ENCODE results near the gene HOATZ. TPM values are rescaled to one million over a fixed set of nuclear protein-coding genes. Genes with fewer than 3 reads are reported as not detected.

Gene HOATZ
- polyA plus RNA-seq, 1 experiment: not detected

GRCh38 chr11:111474432-111474831 is 40.1 kb upstream of the HOATZ start:
- Histone ChIP-seq H3K27me3 (ENCODE audit: control insufficient read depth, insufficient read depth, low read length) (no peaks in the 10 kb centered on the region), H3K36me3 (ENCODE audit: control insufficient read depth, insufficient read depth, low read length) (no peaks in the 10 kb centered on the region), H3K4me3 (ENCODE audit: low read depth, low read length) (no peak overlapping the region)
- POLR2A ChIA-PET: no interaction called here
- CTCF ChIA-PET: no interaction called here
- TF ChIP-seq CTCF (IDR thresholded peaks at IDR 0.05; ENCODE audit: insufficient read depth, low read depth, low read length): no peak
- no peak for DNase-seq (ENCODE audit: low read depth)

GRCh38 chr11:111476366-111476765 is 38.2 kb upstream of the HOATZ start:
- CTCF ChIA-PET: interaction anchor here (1.2 to 2.4 kb wide), 3 partner anchors 9 to 86 kb away, joined by 3 to 11 read pairs (median 4); no protein-coding TSS in a partner anchor
- no peak for TF ChIP-seq CTCF (IDR thresholded peaks at IDR 0.05; ENCODE audit: insufficient read depth, low read depth, low read length)
- POLR2A ChIA-PET: no interaction called here

GRCh38 chr11:111476956-111477355 is 37.6 kb upstream of the HOATZ start:
- POLR2A ChIA-PET: no interaction called here
- no peak for TF ChIP-seq CTCF (IDR thresholded peaks at IDR 0.05; ENCODE audit: insufficient read depth, low read depth, low read length)
- no peak for DNase-seq (ENCODE audit: low read depth)
- H3K4me3 ChIP-seq (ENCODE audit: low read depth, low read length): no peak overlapping the region
- no peaks in the 10 kb centered on the region for H3K36me3 ChIP-seq (ENCODE audit: control insufficient read depth, insufficient read depth, low read length)
- CTCF ChIA-PET: interaction anchor here (1.2 to 2.4 kb wide), 3 partner anchors 9 to 85 kb away, joined by 3 to 11 read pairs (median 4); no protein-coding TSS in a partner anchor
- H3K27me3 ChIP-seq (ENCODE audit: control insufficient read depth, insufficient read depth, low read length): no peaks in the 10 kb centered on the region

More at GRCh38 chr11:111476366-111476765, 38.2 kb upstream of the HOATZ start:
- Histone ChIP-seq H3K27me3 (ENCODE audit: control insufficient read depth, insufficient read depth, low read length) (no peaks in the 10 kb centered on the region), H3K36me3 (ENCODE audit: control insufficient read depth, insufficient read depth, low read length) (no peaks in the 10 kb centered on the region), H3K4me3 (ENCODE audit: low read depth, low read length) (no peak overlapping the region)
- DNase-seq (ENCODE audit: low read depth): no peak

GRCh38 chr11:111477898-111478297 is 36.7 kb upstream of the HOATZ start:
- Histone ChIP-seq H3K27me3 (ENCODE audit: control insufficient read depth, insufficient read depth, low read length) (no peaks in the 10 kb centered on the region), H3K36me3 (ENCODE audit: control insufficient read depth, insufficient read depth, low read length) (no peaks in the 10 kb centered on the region), H3K4me3 (ENCODE audit: low read depth, low read length) (no peak overlapping the region)
- no peak for DNase-seq (ENCODE audit: low read depth)
- TF ChIP-seq CTCF (IDR thresholded peaks at IDR 0.05; ENCODE audit: insufficient read depth, low read depth, low read length): no peak
- CTCF ChIA-PET: interaction anchor here (1.5 kb wide), 1 partner anchor 13 kb away, joined by 6 read pairs; no protein-coding TSS in a partner anchor
- POLR2A ChIA-PET: no interaction called here

- CTCF ChIA-PET: interaction anchor here (0.6 to 1.5 kb wide), 3 partner anchors 15 to 84 kb away, joined by 3 to 6 read pairs (median 4); no protein-coding TSS in a partner anchor
- POLR2A ChIA-PET: no interaction called here
- Histone ChIP-seq H3K27me3 (ENCODE audit: control insufficient read depth, insufficient read depth, low read length) (no peaks in the 10 kb centered on the region), H3K4me3 (ENCODE audit: low read depth, low read length) (no peak overlapping the region), H3K36me3 (ENCODE audit: control insufficient read depth, insufficient read depth, low read length) (no peaks in the 10 kb centered on the region)
- no peak for DNase-seq (ENCODE audit: low read depth)
- no peak for TF ChIP-seq CTCF (IDR thresholded peaks at IDR 0.05; ENCODE audit: insufficient read depth, low read depth, low read length)
Measured at GRCh38 chr11:111479666-111480065, 34.9 kb upstream of the HOATZ start.

All from BJ (cell line).